IPS-NIHi7 (cell line): ENCODE data around the gene ZEB2.
"Not testable (repeated sequence)": the region's sequence is repeated elsewhere in the genome, so short reads cannot be mapped to it uniquely, and the experiment has no call there.

Experiments used
- DNase-seq: peaks from one replicate; pipeline ENCODE4 v3.0.0; 2012; ENCODE audit warnings: mixed read lengths; ENCODE audit errors: extremely low spot score

Gene ZEB2

GRCh38 chr2:144385381-144385780 is 134.5 kb downstream of the ZEB2 start:
- no peak for DNase-seq

- DNase-seq = no peak
These were observed 136.3 kb downstream of the ZEB2 start for GRCh38 chr2:144383571-144384100.

- no peak for DNase-seq
These were observed 137.1 kb downstream of the ZEB2 start for GRCh38 chr2:144382849-144383248.

GRCh38 chr2:144381716-144382115 is 138.2 kb downstream of the ZEB2 start:
- no peak for DNase-seq

GRCh38 chr2:144379851-144380311 is 140.0 kb downstream of the ZEB2 start:
- DNase-seq = no peak

- no peak for DNase-seq
These were observed 141.4 kb downstream of the ZEB2 start for GRCh38 chr2:144378551-144378950.

- DNase-seq = no peak
These were observed 142.0 kb downstream of the ZEB2 start for GRCh38 chr2:144377914-144378313.

GRCh38 chr2:144376926-144377325 is 143.0 kb downstream of the ZEB2 start:
- DNase-seq = no peak

GRCh38 chr2:144376460-144376859 is 143.5 kb downstream of the ZEB2 start:
- no peak for DNase-seq

GRCh38 chr2:144374163-144374661 is 145.7 kb downstream of the ZEB2 start:
- no peak for DNase-seq

GRCh38 chr2:144372410-144373080 is 147.4 kb downstream of the ZEB2 start:
- DNase-seq = no peak

- no peak for DNase-seq
These were observed 148.9 kb downstream of the ZEB2 start for GRCh38 chr2:144370937-144371584.

- no peak for DNase-seq
These were observed 150.5 kb downstream of the ZEB2 start for GRCh38 chr2:144369416-144369815.

- no peak for DNase-seq
These were observed 153.0 kb downstream of the ZEB2 start for GRCh38 chr2:144366825-144367429.

- DNase-seq = no peak
These were observed 154.8 kb downstream of the ZEB2 start for GRCh38 chr2:144364944-144365738.

- DNase-seq = not testable (repeated sequence)
These were observed 155.7 kb downstream of the ZEB2 start for GRCh38 chr2:144364247-144364646.

GRCh38 chr2:144362401-144362800 is 157.5 kb downstream of the ZEB2 start:
- no peak for DNase-seq

- peak; percentile 22 for DNase-seq
These were observed 158.2 kb downstream of the ZEB2 start for GRCh38 chr2:144361742-144362141.

- no peak for DNase-seq
These were observed 160.2 kb downstream of the ZEB2 start for GRCh38 chr2:144359684-144360083.

GRCh38 chr2:144358979-144359541 is 160.9 kb downstream of the ZEB2 start:
- no peak for DNase-seq

GRCh38 chr2:144358374-144358964 is 161.4 kb downstream of the ZEB2 start:
- DNase-seq = no peak
